ENCODE measurements around the gene RAPGEF4. TPM values are rescaled to one million over a fixed set of nuclear protein-coding genes. Genes with fewer than 3 reads are reported as not detected.

Gene RAPGEF4
- total RNA-seq, 1 donor from 2014 or later, result 8.7 TPM

DNA sequence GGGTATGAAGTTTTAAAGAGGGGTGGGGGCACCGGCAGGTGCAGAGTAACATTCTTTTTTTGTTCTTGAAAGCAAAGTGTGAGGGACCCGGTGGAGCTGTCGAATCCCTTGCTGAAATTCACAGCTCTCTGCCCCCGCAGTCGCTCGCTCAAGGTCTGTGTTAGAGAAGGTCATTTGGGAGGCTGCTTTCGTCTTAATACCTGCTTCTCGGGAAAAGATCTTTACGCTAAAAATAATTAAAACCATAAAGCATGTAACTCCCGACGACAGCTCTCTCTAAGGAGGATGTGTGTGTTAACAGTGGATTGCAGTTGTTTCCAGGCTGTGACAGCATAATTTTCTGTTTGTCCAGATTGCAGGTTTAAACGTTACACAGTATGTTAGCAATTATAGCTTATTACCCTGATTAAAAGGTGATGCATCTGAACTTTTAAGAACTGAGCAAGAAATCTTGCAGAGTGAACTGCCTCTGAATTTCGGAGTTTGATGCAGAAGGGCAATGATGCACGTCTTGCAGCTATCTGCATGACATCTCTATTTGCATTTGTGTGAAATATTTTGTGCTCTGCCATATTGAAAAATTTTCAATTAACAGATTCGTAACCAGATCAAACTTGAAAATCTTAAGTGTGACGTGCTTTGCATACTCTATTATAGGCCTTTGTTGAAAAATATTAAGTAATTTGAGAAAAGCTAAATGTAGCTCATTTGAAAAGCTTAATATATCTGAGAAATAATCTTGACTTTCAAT lies 954 bp downstream of the RAPGEF4 start:
- H3K4me1 Mint-ChIP-seq (ENCODE audit: low read depth, unreplicated experiment), result peaks cover 9% of the 10 kb centered on the region
- DNase-seq, result no peak
- H3K9me3 Mint-ChIP-seq (ENCODE audit: unreplicated experiment), result peaks cover 2% of the 10 kb centered on the region
- H3K4me3 Mint-ChIP-seq (ENCODE audit: unreplicated experiment), result peak overlapping the region; percentile 85
- no peaks in the 10 kb centered on the region for H3K36me3 Mint-ChIP-seq (ENCODE audit: unreplicated experiment)
- TF ChIP-seq, protein P1, sequence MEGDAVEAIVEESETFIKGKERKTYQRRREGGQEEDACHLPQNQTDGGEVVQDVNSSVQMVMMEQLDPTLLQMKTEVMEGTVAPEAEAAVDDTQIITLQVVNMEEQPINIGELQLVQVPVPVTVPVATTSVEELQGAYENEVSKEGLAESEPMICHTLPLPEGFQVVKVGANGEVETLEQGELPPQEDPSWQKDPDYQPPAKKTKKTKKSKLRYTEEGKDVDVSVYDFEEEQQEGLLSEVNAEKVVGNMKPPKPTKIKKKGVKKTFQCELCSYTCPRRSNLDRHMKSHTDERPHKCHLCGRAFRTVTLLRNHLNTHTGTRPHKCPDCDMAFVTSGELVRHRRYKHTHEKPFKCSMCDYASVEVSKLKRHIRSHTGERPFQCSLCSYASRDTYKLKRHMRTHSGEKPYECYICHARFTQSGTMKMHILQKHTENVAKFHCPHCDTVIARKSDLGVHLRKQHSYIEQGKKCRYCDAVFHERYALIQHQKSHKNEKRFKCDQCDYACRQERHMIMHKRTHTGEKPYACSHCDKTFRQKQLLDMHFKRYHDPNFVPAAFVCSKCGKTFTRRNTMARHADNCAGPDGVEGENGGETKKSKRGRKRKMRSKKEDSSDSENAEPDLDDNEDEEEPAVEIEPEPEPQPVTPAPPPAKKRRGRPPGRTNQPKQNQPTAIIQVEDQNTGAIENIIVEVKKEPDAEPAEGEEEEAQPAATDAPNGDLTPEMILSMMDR (IDR thresholded peaks at IDR 0.05; ENCODE audit: partially characterized antibody, unreplicated experiment), result no peak
- peaks cover 2% of the 10 kb centered on the region for H3K27me3 Mint-ChIP-seq (ENCODE audit: unreplicated experiment)
- H3K27ac Mint-ChIP-seq (ENCODE audit: unreplicated experiment), result peak overlapping the region; percentile 50

DNA sequence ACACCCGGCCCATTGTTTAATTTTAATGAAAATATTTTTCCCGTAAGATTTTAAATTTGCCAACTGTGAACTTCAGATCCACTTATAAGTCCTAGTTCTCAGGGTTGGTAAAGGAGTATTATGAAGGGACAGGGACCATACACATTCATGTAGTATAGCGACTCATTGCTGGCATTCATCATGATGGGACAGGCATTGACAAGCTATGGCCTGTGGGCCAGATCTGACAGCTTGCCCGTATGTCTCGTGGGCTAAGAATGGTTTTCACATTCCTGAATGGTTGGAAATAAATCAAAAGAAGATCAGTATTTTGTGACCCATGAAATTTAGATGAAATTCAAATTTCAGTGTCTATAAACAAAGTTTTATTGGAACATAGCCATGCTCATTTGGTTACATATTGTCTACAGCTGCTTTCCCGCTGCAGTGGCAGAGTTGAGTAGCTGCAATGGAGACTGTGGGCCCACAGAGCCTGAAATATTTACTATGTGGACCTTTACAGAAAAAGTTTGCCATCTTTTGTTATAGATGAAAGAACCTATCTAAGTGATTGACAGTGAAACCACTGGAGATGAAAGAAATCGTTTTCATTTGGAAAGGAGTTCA lies 4.1 kb downstream of the RAPGEF4 start:
- H3K4me3 Mint-ChIP-seq (ENCODE audit: unreplicated experiment), result no peak overlapping the region
- H3K27ac Mint-ChIP-seq (ENCODE audit: unreplicated experiment), result peak overlapping the region; percentile 87
- H3K9me3 Mint-ChIP-seq (ENCODE audit: unreplicated experiment), result peaks cover 2% of the 10 kb centered on the region
- H3K27me3 Mint-ChIP-seq (ENCODE audit: unreplicated experiment), result peaks cover 2% of the 10 kb centered on the region
- TF ChIP-seq, protein P1 (IDR thresholded peaks at IDR 0.05; ENCODE audit: partially characterized antibody, unreplicated experiment), result no peak
- peaks cover 11% of the 10 kb centered on the region for H3K4me1 Mint-ChIP-seq (ENCODE audit: low read depth, unreplicated experiment)
- H3K36me3 Mint-ChIP-seq (ENCODE audit: unreplicated experiment), result peaks cover 14% of the 10 kb centered on the region
- no peak for DNase-seq

DNA sequence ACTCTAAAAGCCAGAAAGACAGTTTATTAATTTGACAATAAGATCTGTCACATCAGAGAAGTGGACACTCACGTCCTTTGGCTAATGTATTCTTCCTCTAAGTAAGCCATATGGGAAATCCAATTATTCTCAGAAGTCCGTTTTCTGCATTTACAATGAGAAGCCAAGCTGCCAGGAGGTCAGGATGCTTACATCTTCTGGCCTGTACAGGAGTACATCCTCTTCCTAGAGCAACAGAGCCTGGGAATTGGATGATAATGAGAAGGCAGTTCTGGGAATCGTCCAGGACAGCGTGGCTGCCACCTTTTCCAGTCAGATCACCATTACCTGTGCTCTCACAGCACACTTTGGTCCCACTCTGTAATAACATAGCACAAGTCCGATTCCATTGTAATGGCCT lies 5.2 kb downstream of the RAPGEF4 start:
- Mint-ChIP-seq H3K4me1 (ENCODE audit: low read depth, unreplicated experiment) (peaks cover 11% of the 10 kb centered on the region), H3K27ac (ENCODE audit: unreplicated experiment) (peak overlapping the region; percentile 87), H3K27me3 (ENCODE audit: unreplicated experiment) (no peaks in the 10 kb centered on the region), H3K9me3 (ENCODE audit: unreplicated experiment) (peaks cover 2% of the 10 kb centered on the region), H3K4me3 (ENCODE audit: unreplicated experiment) (peak overlapping the region; percentile 26), H3K36me3 (ENCODE audit: unreplicated experiment) (peaks cover 14% of the 10 kb centered on the region)
- no peak for DNase-seq
- TF ChIP-seq, protein P1 (IDR thresholded peaks at IDR 0.05; ENCODE audit: partially characterized antibody, unreplicated experiment), result no peak

DNA sequence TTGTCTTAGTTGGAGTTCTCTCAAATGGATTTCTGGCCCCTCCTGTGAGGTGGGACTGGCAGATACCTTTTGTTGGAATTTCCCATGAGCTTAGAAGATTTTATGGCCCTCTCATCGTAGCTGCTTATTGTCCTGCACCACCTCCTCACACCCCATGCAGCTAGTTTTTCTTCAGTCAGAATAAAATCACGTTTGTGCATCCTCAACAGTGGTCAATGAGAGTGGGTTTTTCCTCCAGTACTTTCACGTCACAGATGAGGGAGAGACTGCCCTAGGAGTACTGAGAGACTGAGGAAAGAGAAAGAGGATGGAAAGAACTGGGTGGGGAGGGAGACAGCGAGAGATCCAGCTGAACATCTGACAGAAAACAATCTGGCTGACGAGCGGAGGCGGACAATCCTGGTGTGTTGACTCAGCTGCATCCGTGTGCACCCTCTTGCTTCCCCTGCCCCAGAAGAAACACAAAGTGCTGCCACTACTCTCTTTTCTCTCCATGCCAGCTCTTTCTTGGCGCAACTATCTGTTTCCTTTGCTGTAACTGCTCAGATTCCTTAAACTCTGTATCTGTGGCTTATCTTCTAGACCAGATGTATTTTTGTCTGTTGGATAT lies 7.4 kb downstream of the RAPGEF4 start:
- Mint-ChIP-seq H3K27me3 (ENCODE audit: unreplicated experiment) (no peaks in the 10 kb centered on the region), H3K4me1 (ENCODE audit: low read depth, unreplicated experiment) (peaks cover 11% of the 10 kb centered on the region), H3K36me3 (ENCODE audit: unreplicated experiment) (peaks cover 15% of the 10 kb centered on the region), H3K4me3 (ENCODE audit: unreplicated experiment) (no peak overlapping the region), H3K27ac (ENCODE audit: unreplicated experiment) (peak overlapping the region; percentile 6), H3K9me3 (ENCODE audit: unreplicated experiment) (no peaks in the 10 kb centered on the region)
- DNase-seq, result no peak
- TF ChIP-seq, protein P1 (IDR thresholded peaks at IDR 0.05; ENCODE audit: partially characterized antibody, unreplicated experiment), result no peak

DNA sequence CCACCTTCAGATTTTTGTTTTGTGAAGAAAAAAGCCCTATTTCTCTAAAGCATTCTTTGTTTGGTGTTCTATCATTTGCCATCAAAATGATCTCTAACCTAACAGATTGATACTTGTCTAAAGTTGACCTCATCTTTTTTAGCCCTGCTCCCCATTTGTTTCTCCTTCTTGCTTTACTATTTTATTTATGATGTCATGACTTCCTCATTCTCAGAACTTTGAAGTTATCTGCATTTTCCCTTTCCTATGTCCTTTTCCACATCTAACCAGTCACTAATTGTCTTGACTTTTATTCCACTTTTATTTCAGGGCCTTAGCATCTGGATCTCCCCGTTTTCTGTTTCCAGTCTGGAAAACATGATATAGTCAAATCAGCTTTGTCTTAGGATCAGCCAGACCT lies 8.3 kb downstream of the RAPGEF4 start:
- DNase-seq, result no peak
- Mint-ChIP-seq H3K27ac (ENCODE audit: unreplicated experiment) (no peak overlapping the region), H3K4me1 (ENCODE audit: low read depth, unreplicated experiment) (peaks cover 11% of the 10 kb centered on the region), H3K36me3 (ENCODE audit: unreplicated experiment) (peaks cover 19% of the 10 kb centered on the region), H3K27me3 (ENCODE audit: unreplicated experiment) (no peaks in the 10 kb centered on the region), H3K4me3 (ENCODE audit: unreplicated experiment) (no peak overlapping the region), H3K9me3 (ENCODE audit: unreplicated experiment) (no peaks in the 10 kb centered on the region)
- TF ChIP-seq, protein P1 (IDR thresholded peaks at IDR 0.05; ENCODE audit: partially characterized antibody, unreplicated experiment), result no peak

Data from glutamatergic neuron (in vitro differentiated cells).